ENCODE data around the gene FAM163A. TPM values are rescaled to one million over a fixed set of nuclear protein-coding genes. Genes with fewer than 3 reads are reported as not detected.

Gene FAM163A
- total RNA-seq, 1 experiment from 2014 or later = 0.46 TPM

DNA sequence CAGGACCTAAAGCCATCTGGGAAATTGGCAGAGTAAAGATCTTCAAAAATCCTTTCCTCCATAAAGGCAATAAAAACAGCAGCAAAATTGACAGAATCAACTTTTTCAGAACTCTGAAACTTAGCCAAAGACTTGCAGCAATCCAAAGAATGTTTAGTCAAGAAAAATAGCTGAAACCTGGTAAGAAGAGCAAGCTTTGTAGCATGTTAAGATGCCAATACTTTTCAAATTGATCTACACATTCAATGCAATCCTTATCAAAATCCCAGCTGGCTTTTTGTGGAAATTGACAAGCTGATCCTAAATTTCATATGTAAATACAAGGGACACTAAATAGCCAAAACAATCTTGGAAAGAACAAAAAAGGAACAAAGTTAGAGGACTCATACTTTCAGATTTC lies 23.8 kb upstream of the FAM163A start:
- H4K20me1 ChIP-seq (ENCODE audit: control insufficient read depth, insufficient read depth, insufficient read length) = no peaks in the 10 kb centered on the region
- no peak overlapping the region for H2BK15ac ChIP-seq (ENCODE audit: low read depth, low read length)
- no peak overlapping the region for H2BK5ac ChIP-seq (ENCODE audit: insufficient read length, low read length)
- no peak overlapping the region for H4K91ac ChIP-seq (ENCODE audit: insufficient read length, low read depth, low read length)
- peaks cover 8% of the 10 kb centered on the region for H3K9me3 ChIP-seq (ENCODE audit: control insufficient read depth, low read depth, low read length)
- no peak overlapping the region for H3K23ac ChIP-seq (ENCODE audit: insufficient read length, low read depth, low read length)
- no peak overlapping the region for H3K18ac ChIP-seq (ENCODE audit: insufficient read length, low read depth, low read length)
- no peak overlapping the region for H3T11ph ChIP-seq (ENCODE audit: low read length)
- H2AFZ ChIP-seq (ENCODE audit: low read length) = no peak overlapping the region
- H4K8ac ChIP-seq (replicated peaks; ENCODE audit: insufficient read length, low read depth, low read length) = no peak overlapping the region
- H3K4me2 ChIP-seq (ENCODE audit: insufficient read depth, insufficient read length, low read length) = no peak overlapping the region
- Mint-ChIP-seq H3K36me3 (ENCODE audit: insufficient read depth in 1 of 3, low read depth in 3 of 3) (peaks cover 4 to 21% (median 6%) of the 10 kb centered on the region in 3 experiments; a peak in 5 of 7 replicates), H3K9me3 (peaks cover 37% of the 10 kb centered on the region in 2 experiments), H3K27me3 (ENCODE audit: low read depth) (no peaks in the 10 kb centered on the region), H3K27ac (no peak overlapping the region), H3K4me1 (no peaks in the 10 kb centered on the region), H3K4me3 (no peak overlapping the region)
- no peak overlapping the region for H2BK12ac ChIP-seq (ENCODE audit: insufficient read length, low read depth, low read length)
- H4K5ac ChIP-seq (ENCODE audit: insufficient read length, low read depth, low read length) = no peak overlapping the region
- H3K79me2 ChIP-seq (ENCODE audit: insufficient read depth, low read length) = no peaks in the 10 kb centered on the region
- no peaks in the 10 kb centered on the region for H3K79me1 ChIP-seq (ENCODE audit: insufficient read depth, low read depth, low read length, poor library complexity, severe bottlenecking)
- H3K27me3 ChIP-seq (ENCODE audit: insufficient read depth, low read length) = no peaks in the 10 kb centered on the region
- TF ChIP-seq, protein P1, sequence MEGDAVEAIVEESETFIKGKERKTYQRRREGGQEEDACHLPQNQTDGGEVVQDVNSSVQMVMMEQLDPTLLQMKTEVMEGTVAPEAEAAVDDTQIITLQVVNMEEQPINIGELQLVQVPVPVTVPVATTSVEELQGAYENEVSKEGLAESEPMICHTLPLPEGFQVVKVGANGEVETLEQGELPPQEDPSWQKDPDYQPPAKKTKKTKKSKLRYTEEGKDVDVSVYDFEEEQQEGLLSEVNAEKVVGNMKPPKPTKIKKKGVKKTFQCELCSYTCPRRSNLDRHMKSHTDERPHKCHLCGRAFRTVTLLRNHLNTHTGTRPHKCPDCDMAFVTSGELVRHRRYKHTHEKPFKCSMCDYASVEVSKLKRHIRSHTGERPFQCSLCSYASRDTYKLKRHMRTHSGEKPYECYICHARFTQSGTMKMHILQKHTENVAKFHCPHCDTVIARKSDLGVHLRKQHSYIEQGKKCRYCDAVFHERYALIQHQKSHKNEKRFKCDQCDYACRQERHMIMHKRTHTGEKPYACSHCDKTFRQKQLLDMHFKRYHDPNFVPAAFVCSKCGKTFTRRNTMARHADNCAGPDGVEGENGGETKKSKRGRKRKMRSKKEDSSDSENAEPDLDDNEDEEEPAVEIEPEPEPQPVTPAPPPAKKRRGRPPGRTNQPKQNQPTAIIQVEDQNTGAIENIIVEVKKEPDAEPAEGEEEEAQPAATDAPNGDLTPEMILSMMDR (conservative IDR thresholded peaks at IDR 0.05) = no peak
- no peak overlapping the region for H3K14ac ChIP-seq (ENCODE audit: insufficient read depth, low read length)
- no peak for DNase-seq
- H2AK5ac ChIP-seq (ENCODE audit: insufficient read length, low read length) = no peak overlapping the region
- no peak overlapping the region for H3K9ac ChIP-seq (ENCODE audit: extremely low read depth, insufficient read length, low read length)
- H2BK20ac ChIP-seq (ENCODE audit: low read depth, low read length, poor library complexity, severe bottlenecking) = no peak overlapping the region
- H3K23me2 ChIP-seq (ENCODE audit: insufficient read length, low read depth, low read length, poor library complexity, severe bottlenecking) = no peaks in the 10 kb centered on the region
- no peak overlapping the region for H3K27ac ChIP-seq (ENCODE audit: insufficient read length, low read depth, low read length)
- H3K4me1 ChIP-seq (ENCODE audit: insufficient read depth, low read length) = no peaks in the 10 kb centered on the region
- H3K56ac ChIP-seq (ENCODE audit: insufficient read length, low read depth, low read length) = no peak overlapping the region
- H2BK120ac ChIP-seq (ENCODE audit: low read depth, low read length, poor library complexity, severe bottlenecking) = no peak overlapping the region
- no peak overlapping the region for H3K4ac ChIP-seq (ENCODE audit: low read depth, low read length)

Measured in H9 (cell line).